RPMI8226 (cell line): Measurements from ENCODE around the gene LIAS.
"Not testable (repeated sequence)": the region's sequence is repeated elsewhere in the genome, so short reads cannot be mapped to it uniquely, and the experiment has no call there.

Source experiments
- DNase-seq: peaks from one replicate; pipeline ENCODE4 v3.0.0-alpha.2; 2015

Gene LIAS

GRCh38 chr4:39458505-39459300, at the start of gene LIAS, which contains the start of gene RPL9:
LIAS (plus strand) TSS chr4:39459056; CDS start chr4:39459118, 62 bp downstream.
RPL9 (minus strand) TSS chr4:39458922; CDS start chr4:39458439, 483 bp downstream.
- peak; percentile 96 for DNase-seq

- no peak for DNase-seq
Observed at GRCh38 chr4:39410415-39410814, 48.4 kb upstream of the LIAS start.

- not testable (repeated sequence) for DNase-seq
Observed at GRCh38 chr4:39411561-39411960, 47.3 kb upstream of the LIAS start.

GRCh38 chr4:39415678-39416283, 43.1 kb upstream of the LIAS start:
- no peak for DNase-seq

- no peak for DNase-seq
Observed at GRCh38 chr4:39422247-39422646, 36.6 kb upstream of the LIAS start.

GRCh38 chr4:39425297-39425696, 33.6 kb upstream of the LIAS start:
- not testable (repeated sequence) for DNase-seq

GRCh38 chr4:39426728-39427127, 32.1 kb upstream of the LIAS start:
- no peak for DNase-seq

- DNase-seq: peak; percentile 31
Observed at GRCh38 chr4:39427520-39428114, 31.2 kb upstream of the LIAS start.

GRCh38 chr4:39429476-39430334, 29.2 kb upstream of the LIAS start:
- no peak for DNase-seq

GRCh38 chr4:39433878-39434492, 24.9 kb upstream of the LIAS start:
- no peak for DNase-seq

- DNase-seq: no peak
Observed at GRCh38 chr4:39435659-39436563, 22.9 kb upstream of the LIAS start.

GRCh38 chr4:39441593-39441992, 17.3 kb upstream of the LIAS start:
- no peak for DNase-seq

- no peak for DNase-seq
Observed at GRCh38 chr4:39442998-39443397, 15.9 kb upstream of the LIAS start.

- DNase-seq: no peak
Observed at GRCh38 chr4:39446483-39446841, 12.4 kb upstream of the LIAS start.

- no peak for DNase-seq
Observed at GRCh38 chr4:39446842-39447573, 11.8 kb upstream of the LIAS start.

- no peak for DNase-seq
Observed at GRCh38 chr4:39450618-39451017, 8.2 kb upstream of the LIAS start.

GRCh38 chr4:39451423-39452023, 7.3 kb upstream of the LIAS start:
- DNase-seq: no peak

- no peak for DNase-seq
Observed at GRCh38 chr4:39452153-39452859, 6.5 kb upstream of the LIAS start.

GRCh38 chr4:39452860-39453587, 5.8 kb upstream of the LIAS start:
- no peak for DNase-seq
